Neural cell (in vitro differentiated cells): ENCODE data around the gene SHQ1. TPM values are rescaled to one million over a fixed set of nuclear protein-coding genes. Genes with fewer than 3 reads are reported as not detected.

Experiments used
- H2AFZ ChIP-seq: fragments of 200-600, 300-800 bp; sonication (generic), shearing (Covaris generic); 2 replicates; pipeline ENCODE4 v1.6.0; 2014; ENCODE audit warnings: low read depth, mild to moderate bottlenecking, antibody characterized with exemption, low read length, moderate library complexity
- H3F3A ChIP-seq: fragments of 200-600 bp; shearing (Covaris generic); 2 replicates; pipeline ENCODE4 v1.6.1; 2016; ENCODE audit warnings: mild to moderate bottlenecking, moderate library complexity, mixed read lengths, antibody characterized with exemption, low read length; ENCODE audit not compliant: insufficient read depth, poor library complexity, severe bottlenecking
- H3K27ac ChIP-seq: fragments of 200-600, 300-800 bp; sonication (generic), shearing (Covaris generic); 2 replicates; pipeline ENCODE4 v1.5.1; 2014; ENCODE audit warnings: mild to moderate bottlenecking, low read length, moderate library complexity
- H3K27me3 ChIP-seq: fragments of 300-800, 200-600 bp; sonication (generic), shearing (Covaris generic); 2 replicates; pipeline ENCODE4 v1.6.0; 2014; ENCODE audit warnings: mild to moderate bottlenecking, low read depth, low read length, moderate library complexity; ENCODE audit not compliant: insufficient read depth
- H3K36me3 ChIP-seq: fragments of 300-800, 200-600 bp; sonication (generic), shearing (Covaris generic); 2 replicates; pipeline ENCODE4 v1.5.1; 2014; ENCODE audit warnings: mild to moderate bottlenecking, antibody characterized with exemption, low read length, moderate library complexity; ENCODE audit not compliant: insufficient read depth
- H3K4me2 ChIP-seq: fragments of 300-800, 200-600 bp; sonication (generic), shearing (Covaris generic); 2 replicates; pipeline ENCODE4 v1.6.0; 2014; ENCODE audit warnings: mild to moderate bottlenecking, low read length
- H3K4me3 ChIP-seq: fragments of 300-800, 200-600 bp; sonication (generic), shearing (Covaris generic); 2 replicates; pipeline ENCODE4 v1.5.1; 2014; ENCODE audit warnings: mild to moderate bottlenecking, low read length, moderate library complexity
- H3K79me2 ChIP-seq: fragments of 200-600 bp; shearing (Covaris generic); replicated peaks from 2 replicates; pipeline ENCODE4 v1.6.0; 2014; ENCODE audit warnings: mild to moderate bottlenecking, low read length, moderate library complexity; ENCODE audit not compliant: insufficient read depth
- H3K9ac ChIP-seq: fragments of 300-800, 200-600 bp; sonication (generic), shearing (Covaris generic); 2 replicates; pipeline ENCODE4 v1.6.1; 2016; ENCODE audit warnings: mild to moderate bottlenecking, low read length, mixed read lengths
- H3K9me2 ChIP-seq: fragments of 200-600 bp; shearing (Covaris generic); 2 replicates; pipeline ENCODE4 v1.6.1; 2016; ENCODE audit warnings: mild to moderate bottlenecking, low read length, mixed read lengths; ENCODE audit not compliant: insufficient read depth
- H3K9me3 ChIP-seq: fragments of 200-600, 300-800 bp; sonication (generic), shearing (Covaris generic); 2 replicates; pipeline ENCODE4 v1.6.1; 2016; ENCODE audit warnings: mild to moderate bottlenecking, mixed run types, low read length, moderate library complexity, mixed read lengths
- H4K20me1 ChIP-seq: fragments of 200-600 bp; shearing (Covaris generic); 2 replicates; pipeline ENCODE4 v1.6.1; 2016; ENCODE audit warnings: mild to moderate bottlenecking, mixed run types; ENCODE audit not compliant: insufficient read depth
- POLR2AphosphoS5 ChIP-seq: IDR thresholded peaks from 2 replicates; pipeline ENCODE4 v1.6.1; 2012
- polyA plus RNA-seq: library from polyadenylated mRNA; depleted of rRNA; stranded (reverse); fragments of >200 nt; gene quantifications from 2 replicates; pipeline ENCODE4 v1.2.3, GENCODE V29; 2014

Gene SHQ1
- polyA plus RNA-seq, 1 donor from 2014 or later = 14.3 TPM

- Histone ChIP-seq H3K27me3 (no peaks in the 10 kb centered on the region), H2AFZ (no peak overlapping the region), H3K36me3 (no peaks in the 10 kb centered on the region), H3K9ac (no peak overlapping the region), H3K27ac (no peak overlapping the region), H3K9me3 (no peaks in the 10 kb centered on the region), H3K4me2 (no peak overlapping the region), H3F3A (no peaks in the 10 kb centered on the region), H4K20me1 (no peaks in the 10 kb centered on the region), H3K4me3 (no peak overlapping the region), H3K9me2 (no peaks in the 10 kb centered on the region), H3K79me2 (no peaks in the 10 kb centered on the region)
- TF ChIP-seq POLR2AphosphoS5 = no peak
Measured at GRCh38 chr3:72699631-72700030, 148.6 kb downstream of the SHQ1 start.

Other genes starting within 250 kb of the SHQ1 start
- 0.16 and 0.48 TPM in 2 replicates for gene GXYLT2, start 39.6 kb upstream of the SHQ1 start, polyA plus RNA-seq
- 53.0 and 65.5 TPM in 2 replicates for gene PPP4R2, start 148.4 kb upstream of the SHQ1 start, polyA plus RNA-seq
- gene EBLN2, start 213.2 kb upstream of the SHQ1 start, polyA plus RNA-seq = 4.7 and 8.3 TPM in 2 replicates